ENCODE measurements around the gene NOLC1. TPM values are rescaled to one million over a fixed set of nuclear protein-coding genes. Genes with fewer than 3 reads are reported as not detected.
A peak's percentile ranks its signal among the peaks of the same experiment; 100 is the strongest.

The NOLC1 gene
- total and polyA plus RNA-seq, 4 donors: 21.8 to 60.9 (median 36.6) TPM

- Histone ChIP-seq H3K4me3 (no peak overlapping the region), H3K27ac (ENCODE audit: low read depth in 1 of 2, low read length in 1 of 2) (peak overlapping the region in 1 of 2 donors; percentile 20), H3K36me3 (ENCODE audit: control insufficient read depth in 4 of 4, insufficient read depth in 4 of 4, low read length in 4 of 4) (peaks cover 17 to 35% (median 31%) of the 10 kb centered on the region in 4 donors), H3K9me3 (ENCODE audit: control insufficient read depth in 4 of 4, insufficient read depth in 3 of 4, low read length in 3 of 4) (no peaks in the 10 kb centered on the region), H3K4me1 (ENCODE audit: control insufficient read depth in 5 of 5, insufficient read depth in 5 of 5, low read length in 5 of 5) (peaks cover 0 to 51% (median 32%) of the 10 kb centered on the region in 5 donors), H3K9ac (ENCODE audit: insufficient read depth in 1 of 2, low read length in 2 of 2) (peak overlapping the region; percentile 42 to 64), H3K27me3 (ENCODE audit: control insufficient read depth in 3 of 3, insufficient read depth in 3 of 3, low read length in 2 of 3) (no peaks in the 10 kb centered on the region)
- 45 to 54% methylated on average over 7 of the region's 7 CpGs for WGBS, 2 donors
- DNase-seq (no peak), ATAC-seq (ENCODE audit: insufficient read depth, low FRiP score) (no peak)
- TF ChIP-seq CTCF (IDR thresholded peaks at IDR 0.05; ENCODE audit: control extremely low read depth, extremely low read depth): no peak
Observed at GRCh38 chr10:102113261-102113955, 38.8 kb upstream of the NOLC1 start.

- WGBS, 2 donors: 1 to 2% methylated on average over 25 to 45 of the region's 45 CpGs
- DNase-seq: peak in 2 of 3 donors; percentile 27 to 32
- Histone ChIP-seq H3K9ac (ENCODE audit: insufficient read depth in 1 of 2, low read length in 2 of 2) (peak overlapping the region; percentile 42 to 64), H3K9me3 (ENCODE audit: control insufficient read depth in 4 of 4, insufficient read depth in 3 of 4, low read length in 3 of 4) (no peaks in the 10 kb centered on the region), H3K36me3 (ENCODE audit: control insufficient read depth in 4 of 4, insufficient read depth in 4 of 4, low read length in 4 of 4) (peaks cover 11 to 27% (median 23%) of the 10 kb centered on the region in 4 donors), H3K27ac (ENCODE audit: low read depth in 1 of 2, low read length in 1 of 2) (peak overlapping the region; percentile 47 to 87), H3K4me3 (peak overlapping the region; percentile 64), H3K4me1 (ENCODE audit: control insufficient read depth in 5 of 5, insufficient read depth in 5 of 5, low read length in 5 of 5) (peaks cover 0 to 57% (median 37%) of the 10 kb centered on the region in 5 donors), H3K27me3 (ENCODE audit: control insufficient read depth in 3 of 3, insufficient read depth in 3 of 3, low read length in 2 of 3) (no peaks in the 10 kb centered on the region)
- no peak for TF ChIP-seq CTCF (IDR thresholded peaks at IDR 0.05; ENCODE audit: control extremely low read depth, extremely low read depth)
- ATAC-seq (ENCODE audit: insufficient read depth, low FRiP score): peak; percentile 2
Observed at GRCh38 chr10:102113956-102114857, 38.0 kb upstream of the NOLC1 start.

GRCh38 chr10:102114861-102115618, 37.1 kb upstream of the NOLC1 start:
- H3K4me1 ChIP-seq (ENCODE audit: control insufficient read depth in 5 of 5, insufficient read depth in 5 of 5, low read length in 5 of 5): peaks cover 0 to 57% (median 37%) of the 10 kb centered on the region in 5 donors
- WGBS, 2 donors: 0 to 2% methylated on average over 22 to 23 of the region's 23 CpGs
- DNase-seq: peak; percentile 89 to 94 (median 94)
- no peaks in the 10 kb centered on the region for H3K27me3 ChIP-seq (ENCODE audit: control insufficient read depth in 3 of 3, insufficient read depth in 3 of 3, low read length in 2 of 3)
- no peak for TF ChIP-seq CTCF (IDR thresholded peaks at IDR 0.05; ENCODE audit: control extremely low read depth, extremely low read depth)
- H3K27ac ChIP-seq (ENCODE audit: low read depth in 1 of 2, low read length in 1 of 2): peak overlapping the region; percentile 38 to 87
- H3K36me3 ChIP-seq (ENCODE audit: control insufficient read depth in 4 of 4, insufficient read depth in 4 of 4, low read length in 4 of 4): peaks cover 6 to 19% (median 15%) of the 10 kb centered on the region in 4 donors
- H3K4me3 ChIP-seq: peak overlapping the region; percentile 33
- ATAC-seq (ENCODE audit: insufficient read depth, low FRiP score): peak; percentile 84
- H3K9ac ChIP-seq (ENCODE audit: insufficient read depth in 1 of 2, low read length in 2 of 2): no peak overlapping the region
- no peaks in the 10 kb centered on the region for H3K9me3 ChIP-seq (ENCODE audit: control insufficient read depth in 4 of 4, insufficient read depth in 3 of 4, low read length in 3 of 4)

Measured in lung (tissue), 12 donors.